HFF-Myc (cell line): Measurements from ENCODE around the gene MMP25.

ENCODE experiments used
- DNase-seq: peaks from one replicate; pipeline ENCODE4 v3.0.0-alpha.2; 2011; ENCODE audit warnings: low read depth; ENCODE audit errors: extremely low read depth
- H3K4me3 ChIP-seq: replicated peaks from 2 replicates; pipeline ENCODE4 v1.5.1; 2011; ENCODE audit warnings: low read depth, mild to moderate bottlenecking, control low read depth, low read length
- CTCF ChIP-seq: IDR thresholded peaks from 2 replicates; pipeline ENCODE4 v1.5.1; 2012; ENCODE audit warnings: mild to moderate bottlenecking, low read depth, low read length, control low read depth; ENCODE audit errors: missing control alignments

Gene MMP25

GRCh38 chr16:3022208-3022683 is 24.1 kb upstream of the MMP25 start:
- H3K4me3 ChIP-seq = peak overlapping the region; percentile 96
- peak; percentile 88 for DNase-seq
- no peak for TF ChIP-seq CTCF

- DNase-seq = no peak
- TF ChIP-seq CTCF = no peak
- peak overlapping the region; percentile 96 for H3K4me3 ChIP-seq
Measured at GRCh38 chr16:3022684-3023414, 23.5 kb upstream of the MMP25 start.

GRCh38 chr16:3023415-3023668 is 23.0 kb upstream of the MMP25 start:
- DNase-seq = peak; percentile 53
- peak overlapping the region; percentile 96 for H3K4me3 ChIP-seq
- TF ChIP-seq CTCF = no peak

- no peak for TF ChIP-seq CTCF
- peak within 1 kb of the TSS; percentile 96 for H3K4me3 ChIP-seq
- peak; percentile 94 for DNase-seq
Measured at GRCh38 chr16:3023669-3024478, 22.5 kb upstream of the MMP25 start, which contains the start of the genes HCFC1R1 and THOC6. Gene HCFC1R1, minus strand, starts transcription at chr16:3023942. Its CDS starts 1 bp downstream, at chr16:3023941. Gene THOC6, plus strand, starts transcription at chr16:3024035. Its CDS starts 292 bp downstream, at chr16:3024327.

- TF ChIP-seq CTCF = no peak
- no peak overlapping the region for H3K4me3 ChIP-seq
- DNase-seq = no peak
Measured at GRCh38 chr16:3025032-3026002, 21.0 kb upstream of the MMP25 start.

- TF ChIP-seq CTCF = no peak
- DNase-seq = no peak
- no peak overlapping the region for H3K4me3 ChIP-seq
Measured at GRCh38 chr16:3026003-3026378, 20.4 kb upstream of the MMP25 start.
